A172 (cell line): ENCODE results near the gene INSYN2A. TPM values are rescaled to one million over a fixed set of nuclear protein-coding genes. Genes with fewer than 3 reads are reported as not detected.

ENCODE experiments used
- DNase-seq: peaks from one replicate; pipeline ENCODE4 v3.0.0-alpha.2; 2015; ENCODE audit warnings: low spot score
- total RNA-seq: library from RNA; depleted of rRNA; stranded (reverse); fragments of >200 nt; shearing (Covaris generic); gene quantifications from 2 replicates; pipeline ENCODE4 v1.2.3, GENCODE V29; 2014; rRNA removed

Gene INSYN2A, protein sequence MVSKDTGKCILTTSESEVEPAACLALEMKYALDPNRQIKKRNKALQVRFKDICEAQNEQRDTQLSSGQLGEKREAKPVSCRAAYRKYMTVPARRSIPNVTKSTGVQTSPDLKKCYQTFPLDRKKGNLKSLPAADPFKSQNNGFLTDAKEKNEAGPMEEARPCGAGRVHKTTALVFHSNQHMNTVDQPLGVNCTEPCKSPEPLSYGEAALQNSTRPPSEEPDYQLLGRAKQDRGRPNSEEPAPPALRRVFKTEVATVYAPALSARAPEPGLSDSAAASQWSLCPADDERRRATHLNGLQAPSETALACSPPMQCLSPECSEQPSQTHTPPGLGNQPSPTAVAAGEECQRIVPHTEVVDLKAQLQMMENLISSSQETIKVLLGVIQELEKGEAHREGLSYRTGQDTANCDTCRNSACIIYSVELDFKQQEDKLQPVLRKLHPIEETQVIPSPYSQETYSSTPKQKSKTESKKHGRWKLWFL
- 0.05 and 0.29 TPM in 2 replicates for total RNA-seq

DNA sequence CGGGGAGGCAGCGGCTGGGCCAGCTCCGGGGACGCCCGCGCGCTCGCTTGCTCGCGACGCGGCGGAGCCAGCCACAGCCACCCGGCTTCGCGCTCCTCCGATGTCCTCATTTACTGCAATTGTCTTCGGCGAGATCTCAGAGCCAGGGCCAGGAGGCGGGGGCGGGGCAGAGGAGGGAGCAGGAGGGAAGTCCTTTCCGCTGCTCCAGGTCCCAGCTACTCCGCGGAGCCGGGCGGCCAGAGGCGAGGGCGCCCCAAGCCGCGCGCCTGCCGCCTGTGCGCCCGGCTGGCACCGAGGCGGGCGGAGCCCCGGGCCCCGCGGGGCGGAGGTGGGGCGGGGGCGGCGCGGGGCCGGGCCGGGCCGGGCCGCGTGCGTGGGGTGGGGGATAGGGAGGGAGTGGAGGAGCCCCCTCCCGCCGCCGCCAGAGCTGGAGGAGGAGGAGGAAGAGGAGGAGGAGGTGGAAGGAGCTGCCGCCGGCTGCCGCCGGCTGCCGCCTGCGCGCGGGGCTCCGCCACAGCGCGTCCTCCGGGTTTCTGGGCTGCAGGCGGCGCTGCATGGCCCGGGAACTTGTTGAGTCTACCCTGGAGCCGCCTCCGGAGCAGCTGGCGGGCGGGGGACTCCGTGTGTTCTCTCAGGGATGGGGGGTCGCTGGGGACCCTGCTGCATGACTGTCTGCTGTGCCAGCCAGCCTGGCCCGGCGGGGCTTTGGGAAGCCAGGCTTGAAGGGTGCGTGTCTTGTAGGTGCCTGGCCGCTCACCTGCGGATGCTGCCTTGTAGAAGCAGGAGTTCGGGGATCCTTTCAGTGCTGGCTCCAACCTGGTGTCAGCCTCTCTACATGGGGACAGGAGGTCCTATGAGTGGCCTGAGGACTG, at the start of gene INSYN2A:
INSYN2A (minus strand) TSS at position 310 of the 872 bp plus-strand sequence. CDS start 20,196 bp downstream, outside the sequence.
- DNase-seq: peak; percentile 21

DNA sequence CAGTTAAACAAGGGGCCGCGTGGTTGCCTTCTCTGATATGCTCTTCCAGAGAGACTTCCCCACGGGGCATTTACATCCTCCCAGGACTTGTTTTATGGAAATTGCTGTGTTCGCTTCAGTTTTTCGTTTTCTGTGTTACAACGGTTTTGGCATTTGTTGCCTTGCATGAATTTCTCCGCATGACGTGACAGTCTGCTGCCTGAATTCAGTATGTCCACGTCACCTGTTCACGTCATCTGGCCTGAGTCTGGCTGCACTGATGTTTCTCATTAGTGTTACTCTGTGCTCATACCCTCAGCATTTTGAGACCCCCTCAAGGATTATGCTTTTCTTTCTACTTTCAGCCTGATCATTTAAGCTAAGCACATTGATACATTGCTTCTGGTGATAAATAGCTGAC, 49.1 kb upstream of the INSYN2A start:
- no peak for DNase-seq

DNA sequence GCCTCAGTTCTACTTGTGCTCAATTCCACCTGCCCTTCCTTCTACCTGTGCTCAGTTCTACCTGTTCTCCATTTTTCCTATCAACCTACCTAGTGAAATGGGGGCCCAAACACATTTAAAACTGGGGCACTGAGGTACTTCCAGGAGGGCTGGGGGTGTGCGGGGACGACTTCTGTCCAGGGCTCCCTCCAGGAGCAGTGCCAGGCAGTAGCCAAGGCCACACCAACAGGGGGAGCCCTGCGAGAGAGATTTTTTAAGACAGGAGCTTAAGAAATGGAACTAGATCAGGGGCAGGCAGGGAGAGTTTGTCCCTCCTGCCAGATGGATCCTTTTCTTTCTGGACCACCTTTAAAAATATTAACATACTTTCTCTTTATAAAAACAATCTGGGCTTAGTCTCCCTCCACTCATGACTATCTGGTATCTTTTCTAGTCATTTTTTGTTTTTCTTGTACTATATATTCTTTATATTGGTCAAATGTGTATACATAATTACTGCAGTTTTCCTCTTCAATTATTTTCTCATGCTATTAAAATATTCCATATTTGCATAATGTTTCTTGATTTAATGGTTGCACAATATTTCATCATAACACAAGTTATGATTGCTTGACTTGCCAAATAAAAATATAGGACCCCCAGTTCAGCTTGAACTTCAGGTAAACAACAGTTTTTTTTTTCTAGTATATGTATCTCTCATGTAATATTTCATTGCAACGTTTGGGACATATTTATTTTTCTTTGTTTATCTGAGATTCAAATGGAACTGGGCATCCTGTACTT, 47.3 kb upstream of the INSYN2A start:
- DNase-seq: peak; percentile 15

DNA sequence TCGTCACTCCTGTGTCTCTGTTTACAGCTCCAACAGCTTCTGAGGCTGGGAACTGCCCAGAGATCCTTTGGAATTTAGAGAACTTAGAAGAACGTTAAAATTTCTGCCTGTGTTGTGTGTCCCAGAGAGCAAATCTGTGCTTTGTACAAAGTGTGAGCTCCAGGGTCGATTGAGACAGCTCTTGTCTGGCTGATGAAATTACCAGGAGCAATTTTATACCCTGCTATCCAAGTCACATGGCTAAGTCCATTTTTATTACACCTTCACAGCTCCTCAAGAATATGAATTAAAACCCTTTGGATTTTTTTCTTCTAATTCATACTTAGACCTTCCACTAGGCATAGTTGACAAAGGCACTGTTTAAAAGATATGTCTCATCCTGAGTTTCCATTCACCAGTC, 46.5 kb upstream of the INSYN2A start:
- no peak for DNase-seq

DNA sequence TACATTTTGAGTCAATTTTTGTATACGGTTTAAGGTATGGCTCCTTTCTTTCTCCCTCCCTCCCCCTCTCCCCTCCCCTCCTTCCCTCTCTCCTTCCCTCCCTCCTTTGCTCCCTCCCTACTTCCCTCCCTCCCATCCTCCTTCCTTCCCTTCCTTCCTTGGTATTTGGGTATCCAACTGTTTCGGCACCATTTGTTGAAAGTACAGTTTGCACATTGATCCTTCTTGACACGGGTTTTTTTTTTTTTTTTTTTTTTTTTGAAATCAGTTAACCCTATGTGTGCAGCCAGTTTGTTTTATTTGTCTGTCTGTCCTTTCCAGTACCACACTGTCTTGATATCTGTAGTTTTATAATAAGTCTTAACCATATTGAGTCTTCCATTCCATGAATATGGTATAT, 39.9 kb upstream of the INSYN2A start:
- DNase-seq: no peak

DNA sequence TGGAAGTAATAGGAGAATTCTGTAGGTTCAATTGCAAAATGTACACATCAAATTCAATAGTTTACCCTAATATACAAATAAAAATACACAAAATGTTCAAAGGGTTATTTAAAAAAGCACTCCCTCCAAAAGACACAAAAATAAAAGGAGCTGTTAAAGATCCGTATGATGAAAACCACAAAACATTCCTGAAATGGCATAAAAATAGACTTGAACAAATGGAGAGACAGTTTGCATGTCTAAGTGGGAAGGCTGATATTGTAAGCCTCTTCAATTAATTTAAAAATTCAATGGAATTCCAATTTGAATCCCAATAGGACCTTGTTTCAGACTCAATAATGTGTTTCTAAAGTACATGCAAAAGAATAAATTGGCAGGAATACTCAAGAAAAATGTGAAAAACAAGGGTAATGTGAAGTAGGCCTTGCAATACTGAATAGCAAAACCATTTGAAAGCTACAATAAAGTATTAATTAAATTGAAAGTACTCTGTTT, 38.0 kb upstream of the INSYN2A start:
- no peak for DNase-seq

DNA sequence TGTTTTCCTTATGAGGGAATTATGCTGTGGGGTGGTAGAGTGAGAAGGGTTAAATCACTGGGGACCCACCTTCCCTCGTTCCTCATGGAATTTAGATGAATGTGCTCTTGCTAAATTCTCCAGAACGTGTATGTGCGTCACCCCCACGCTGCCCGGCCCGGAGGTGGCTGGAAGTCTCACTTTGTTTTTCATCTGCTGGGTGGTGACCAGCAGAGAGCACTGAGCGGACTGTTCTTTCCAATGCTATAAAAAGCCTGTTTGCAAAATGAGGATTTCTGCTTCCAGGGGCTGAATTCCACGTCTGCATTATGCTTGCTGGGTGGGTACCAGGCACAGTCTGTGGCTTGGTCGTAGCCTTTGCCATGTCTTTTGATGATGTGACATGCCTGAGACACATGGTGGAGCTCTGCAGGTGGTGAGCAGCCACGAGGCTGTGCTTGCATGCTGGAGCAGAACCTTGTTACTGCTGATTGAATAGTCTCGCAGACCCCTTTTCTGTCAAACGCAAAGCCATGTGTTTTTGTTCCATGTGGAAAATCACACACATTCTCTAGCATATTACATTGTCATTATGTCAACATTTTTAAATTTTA, 31.9 kb upstream of the INSYN2A start:
- DNase-seq: no peak

DNA sequence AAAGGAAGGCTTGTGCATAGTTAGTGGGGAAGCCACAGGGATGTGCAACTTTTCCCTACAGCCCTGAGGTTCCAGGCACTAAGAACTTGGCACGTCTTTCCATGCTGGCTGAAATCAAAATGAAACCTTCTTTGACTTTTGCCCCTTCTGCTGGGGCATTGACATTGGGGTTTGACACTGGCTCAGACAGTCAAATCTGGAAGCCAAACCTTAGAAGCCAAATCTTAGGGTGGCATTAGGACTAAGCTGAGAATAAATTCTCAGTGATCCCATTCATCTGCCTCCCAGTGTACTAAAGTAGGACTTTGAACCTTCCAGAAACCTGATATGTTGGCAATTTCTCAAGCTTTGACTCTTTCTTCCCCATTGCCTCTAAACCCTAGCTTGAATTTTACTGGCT, 31.3 kb upstream of the INSYN2A start:
- DNase-seq: no peak

DNA sequence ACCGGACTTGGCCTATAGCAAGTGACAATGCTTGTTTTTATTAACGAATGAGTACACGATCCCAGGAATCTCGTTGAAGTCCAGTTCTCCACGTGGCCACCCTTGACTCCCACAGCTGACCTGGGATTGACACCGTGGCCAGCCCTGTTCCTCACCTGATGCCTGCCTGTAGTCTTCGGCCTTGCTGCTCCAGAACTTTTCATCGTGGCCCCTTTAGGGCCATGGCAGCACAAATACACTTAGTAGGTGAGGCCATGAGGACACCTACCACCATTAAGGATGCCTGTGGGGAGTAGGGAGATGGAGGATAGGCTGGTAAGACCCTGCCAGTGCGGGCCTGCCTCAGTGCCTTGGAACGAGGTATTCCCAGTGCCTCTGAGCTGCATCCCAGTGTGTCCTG, 30.6 kb upstream of the INSYN2A start:
- no peak for DNase-seq

DNA sequence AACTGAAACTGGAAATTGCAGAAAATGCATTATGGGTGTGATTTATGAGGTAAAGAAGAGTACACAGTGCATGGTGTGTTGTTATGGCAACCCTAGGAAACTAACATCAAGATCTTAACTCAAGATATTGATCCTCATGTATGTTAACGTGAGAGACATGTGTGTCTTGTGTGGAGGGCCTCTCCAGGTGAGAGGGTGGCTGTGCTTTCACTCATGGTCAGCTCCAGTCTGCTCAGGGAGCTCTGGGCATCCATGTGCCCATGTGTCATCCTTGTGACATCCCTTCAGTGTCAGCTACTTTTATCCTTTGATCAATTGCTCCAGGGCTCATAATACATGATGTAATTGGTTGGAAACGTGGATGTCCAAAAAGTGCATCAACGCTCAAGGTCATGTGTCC, 24.9 kb upstream of the INSYN2A start:
- no peak for DNase-seq

DNA sequence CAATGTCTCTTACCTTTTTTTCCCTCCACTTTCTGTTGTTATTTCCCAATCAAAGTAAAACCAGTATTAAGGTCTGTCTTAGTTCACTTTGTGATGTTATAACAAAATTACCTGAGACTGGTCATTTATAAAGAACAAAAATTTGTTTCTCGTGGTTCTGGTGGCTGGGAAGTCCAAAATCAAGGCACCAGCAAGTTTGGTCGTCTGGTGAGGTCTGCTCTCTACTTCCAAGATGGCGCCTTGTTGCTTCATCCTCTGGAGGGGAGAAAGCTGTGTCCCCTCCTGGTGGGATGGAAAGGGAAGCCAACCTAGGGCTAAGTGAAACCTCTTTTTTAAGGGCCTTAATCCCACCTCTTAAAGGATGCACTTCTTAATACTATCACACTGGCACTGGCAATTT, 22.3 kb upstream of the INSYN2A start:
- no peak for DNase-seq

DNA sequence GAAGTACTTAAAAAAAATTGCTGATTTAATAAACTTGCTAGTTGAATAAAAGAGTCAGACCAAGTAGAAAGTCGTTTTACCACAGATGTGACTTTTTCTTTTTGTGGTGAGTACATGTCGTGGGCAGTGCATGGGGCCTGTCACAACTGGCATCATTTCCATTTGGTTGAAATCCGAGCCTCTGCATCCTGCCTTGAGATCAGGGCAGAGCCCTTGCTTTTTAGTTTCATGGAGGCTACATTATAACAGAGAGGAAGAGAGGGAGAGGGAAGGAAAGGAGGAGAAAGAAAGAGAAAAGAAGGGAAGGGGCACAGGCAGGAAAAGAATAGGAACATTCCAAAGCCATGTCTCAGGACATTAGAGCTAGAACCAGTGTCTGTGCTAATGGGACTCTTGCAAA, 20.4 kb upstream of the INSYN2A start:
- DNase-seq: no peak

DNA sequence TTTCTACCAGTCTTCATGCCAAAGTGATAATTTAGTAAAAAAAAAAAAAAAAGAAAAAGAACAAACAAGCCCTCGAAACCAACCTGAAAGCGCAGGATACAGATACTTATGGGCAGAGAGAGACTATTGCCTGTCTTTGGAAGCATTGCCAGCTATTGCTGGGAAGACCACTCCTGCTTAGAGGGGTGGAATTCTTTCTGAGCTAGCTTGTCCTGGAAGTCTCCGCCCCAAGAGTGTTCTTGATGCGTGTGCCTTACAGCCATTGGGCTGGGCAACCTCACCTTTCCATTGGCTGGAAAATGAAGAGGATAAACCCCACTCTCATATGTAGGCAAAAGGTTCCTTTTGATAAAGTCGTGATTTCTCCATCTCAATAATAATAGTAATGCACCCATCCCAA, 19.9 kb upstream of the INSYN2A start:
- no peak for DNase-seq

DNA sequence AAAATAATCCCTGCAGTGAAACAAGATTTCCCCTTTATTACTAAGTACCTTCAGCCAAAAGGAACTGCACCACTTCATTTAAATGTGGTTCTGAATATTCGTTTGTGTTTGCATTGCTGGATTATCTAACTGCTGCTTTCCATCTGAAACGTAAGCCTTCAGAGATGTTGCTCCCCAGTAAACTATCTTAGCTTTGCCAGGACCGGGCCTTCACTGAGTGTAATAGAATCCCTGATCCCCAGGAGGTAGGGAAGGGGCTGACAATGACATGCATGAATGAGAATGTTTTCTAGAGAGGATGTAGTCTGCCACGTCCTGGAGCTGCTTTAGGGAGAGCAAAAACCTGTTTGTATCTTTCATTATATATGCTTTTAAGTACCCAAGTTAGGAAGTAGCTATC, 19.5 kb upstream of the INSYN2A start:
- no peak for DNase-seq

DNA sequence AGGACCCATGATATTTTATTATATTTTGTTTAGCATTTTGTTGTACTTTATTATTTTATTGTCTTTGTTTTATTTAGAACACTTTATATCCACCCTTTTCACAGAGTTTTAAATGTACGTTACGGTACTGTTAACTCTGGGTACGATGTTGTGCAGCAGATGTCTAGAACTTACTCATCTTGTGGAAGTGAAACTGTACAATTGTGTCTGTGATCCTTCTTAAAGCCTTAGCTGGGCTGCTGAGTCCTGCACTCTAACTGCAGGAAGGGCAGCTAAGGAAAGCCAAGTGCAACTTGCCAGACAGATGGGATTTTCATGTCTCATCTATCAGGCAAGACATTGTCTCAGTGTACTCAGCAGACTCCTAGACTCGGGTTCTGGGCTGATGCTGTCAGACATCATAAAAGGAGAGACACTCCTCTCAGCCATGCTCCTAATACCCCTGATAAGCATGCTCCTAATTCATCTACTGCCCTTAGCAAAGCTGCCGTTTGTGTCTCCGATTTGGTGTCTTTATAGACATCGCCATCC, 14.6 kb upstream of the INSYN2A start:
- no peak for DNase-seq

DNA sequence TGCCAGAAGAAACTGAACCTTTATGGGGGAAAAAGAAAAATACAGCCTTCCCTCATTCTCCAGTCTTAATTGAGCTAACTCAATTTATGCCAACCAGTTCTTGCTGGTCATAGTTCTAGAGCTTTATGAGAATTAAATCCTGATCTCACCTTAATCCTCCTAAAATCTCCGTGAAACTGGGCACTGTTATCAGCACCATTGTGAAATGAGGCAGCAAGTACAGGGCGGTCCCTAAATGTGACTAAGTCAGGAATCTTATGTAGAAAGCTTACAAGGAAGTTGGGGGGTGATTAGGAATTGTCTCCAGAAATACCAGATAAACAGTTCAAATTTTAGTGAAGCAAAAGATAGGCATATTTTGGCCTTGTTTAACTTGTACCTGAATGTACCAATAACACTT, 10.7 kb upstream of the INSYN2A start:
- no peak for DNase-seq

DNA sequence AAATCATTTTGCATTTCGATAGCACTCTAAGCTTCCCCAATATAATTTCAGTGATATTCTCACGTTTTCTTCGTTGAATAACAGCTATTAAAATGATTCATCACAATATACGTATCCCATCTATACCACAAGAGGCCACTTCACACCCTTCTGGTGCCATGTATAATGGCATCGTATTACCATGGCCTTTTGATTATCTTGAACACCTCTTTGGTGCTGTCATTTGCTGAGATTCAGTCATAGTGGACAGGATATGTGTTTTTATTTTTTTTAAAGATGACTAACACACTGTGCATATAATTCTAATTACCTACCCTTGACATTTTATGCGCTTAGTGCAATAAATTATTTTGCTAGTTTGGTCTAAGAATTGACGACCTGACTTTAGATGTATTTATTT, 6.7 kb upstream of the INSYN2A start:
- no peak for DNase-seq

DNA sequence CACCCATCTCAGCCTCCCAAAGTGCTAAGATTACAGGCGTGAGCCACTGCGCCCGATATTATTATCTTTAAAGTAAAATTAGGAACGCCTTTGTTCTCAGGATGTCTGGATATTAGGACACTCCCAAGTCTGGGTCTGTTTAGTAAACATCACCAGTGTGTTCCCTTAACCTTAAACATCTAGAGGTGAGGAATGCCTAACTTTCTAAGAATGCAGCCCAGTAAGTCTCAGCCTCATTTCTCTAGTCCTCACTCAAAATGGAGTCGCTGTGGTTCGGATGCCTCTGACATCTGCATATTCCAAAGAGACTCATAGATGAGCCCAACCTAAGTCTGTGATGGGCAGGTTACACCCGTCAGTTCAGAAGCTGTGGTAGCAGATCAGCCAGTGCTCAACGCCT, 4.3 kb upstream of the INSYN2A start:
- no peak for DNase-seq

DNA sequence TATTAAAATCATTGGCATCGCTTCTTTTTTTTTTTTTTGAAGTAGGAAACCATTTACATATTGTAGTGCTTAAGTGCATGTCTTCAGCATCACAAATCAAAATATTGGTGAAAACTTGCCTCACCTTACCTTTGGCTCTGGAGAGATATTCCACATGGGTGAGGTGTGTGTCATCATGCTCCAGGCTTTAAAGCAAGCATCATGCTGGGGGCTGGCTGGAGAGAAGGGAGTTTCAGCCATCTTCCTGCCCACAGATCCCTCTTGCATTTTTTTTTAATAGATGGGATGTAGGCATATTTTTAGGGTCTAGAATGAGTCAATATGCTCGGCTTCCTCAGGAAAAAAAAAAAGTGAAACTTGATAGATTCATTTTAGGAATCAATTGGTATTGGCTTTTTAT, 2.3 kb upstream of the INSYN2A start:
- DNase-seq: no peak

DNA sequence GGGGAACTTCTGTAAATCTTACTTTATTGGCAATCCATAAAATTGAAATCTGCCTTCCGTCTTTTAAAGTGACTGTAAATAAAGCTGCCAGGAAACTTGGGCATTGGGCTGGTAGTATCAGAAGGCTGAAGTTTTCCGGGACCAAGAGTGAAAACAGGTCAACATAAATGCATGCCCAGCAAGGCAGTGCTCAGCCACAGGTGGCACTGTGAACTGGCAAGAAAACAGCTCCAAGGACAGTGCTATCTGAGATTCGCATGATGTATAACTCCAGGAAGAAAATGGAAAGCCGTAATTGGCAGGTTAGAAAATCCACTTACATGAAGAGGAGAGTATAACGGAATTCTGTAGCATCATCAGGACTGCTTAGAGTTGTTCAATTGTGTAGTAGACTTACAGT, 1.9 kb upstream of the INSYN2A start:
- no peak for DNase-seq

DNA sequence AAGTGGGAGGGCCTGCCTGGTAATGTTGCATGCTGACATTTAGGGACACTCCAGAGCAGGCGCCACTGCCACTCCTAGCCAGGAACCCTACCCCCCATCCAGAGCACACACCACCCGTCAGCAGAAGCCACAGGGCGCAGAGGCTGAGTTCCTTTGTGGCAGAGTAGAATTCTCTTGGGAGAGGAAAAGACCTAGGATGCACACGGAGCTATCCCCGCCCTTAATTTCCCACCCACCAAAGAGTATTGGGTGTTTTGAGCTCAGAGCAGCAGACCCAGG, 702 bp upstream of the INSYN2A start:
- DNase-seq: no peak
